GM23248 (cell line): ENCODE results near the gene KCTD10. TPM values are rescaled to one million over a fixed set of nuclear protein-coding genes. Genes with fewer than 3 reads are reported as not detected.
A peak's percentile ranks its signal among the peaks of the same experiment; 100 is the strongest.

Experiments
- DNase-seq: peaks from one replicate; pipeline ENCODE4 v3.0.0-alpha.2; 2015
- H2AFZ ChIP-seq: fragments of 200-600 bp; sonication (generic); 2 replicates; pipeline ENCODE4 v1.6.1; 2016; ENCODE audit warnings: antibody characterized with exemption
- H3F3A ChIP-seq: fragments of 200-600 bp; sonication (generic); 2 replicates; pipeline ENCODE4 v1.6.1; 2016; ENCODE audit warnings: mild to moderate bottlenecking, antibody characterized with exemption, mixed run types; ENCODE audit not compliant: insufficient read depth
- H3K27ac ChIP-seq: fragments of 200-600 bp; sonication (generic); 2 replicates; pipeline ENCODE4 v1.5.1; 2016; ENCODE audit warnings: mild to moderate bottlenecking
- H3K27me3 ChIP-seq: fragments of 200-600 bp; sonication (generic); replicated peaks from 2 replicates; pipeline ENCODE4 v1.6.1; 2016; ENCODE audit warnings: mild to moderate bottlenecking; ENCODE audit not compliant: insufficient read depth
- H3K36me3 ChIP-seq: fragments of 200-600 bp; sonication (generic); 2 replicates; pipeline ENCODE4 v1.6.1; 2016; ENCODE audit warnings: low read depth, mild to moderate bottlenecking
- H3K4me1 ChIP-seq: fragments of 200-600 bp; sonication (generic); 2 replicates; pipeline ENCODE4 v1.6.1; 2016; ENCODE audit warnings: mild to moderate bottlenecking; ENCODE audit not compliant: insufficient read depth
- H3K4me2 ChIP-seq: fragments of 200-600 bp; sonication (generic); one replicate; pipeline ENCODE4 v1.6.1; 2016; ENCODE audit warnings: mild to moderate bottlenecking; ENCODE audit not compliant: unreplicated experiment
- H3K4me3 ChIP-seq: fragments of 200-600 bp; sonication (generic); 2 replicates; pipeline ENCODE4 v1.5.1; 2016; ENCODE audit warnings: mild to moderate bottlenecking
- H3K79me2 ChIP-seq: fragments of 200-600 bp; sonication (generic); 2 replicates; pipeline ENCODE4 v1.6.1; 2016; ENCODE audit warnings: mild to moderate bottlenecking; ENCODE audit not compliant: insufficient read depth
- H3K9ac ChIP-seq: fragments of 200-600 bp; sonication (generic); 2 replicates; pipeline ENCODE4 v1.6.1; 2016; ENCODE audit warnings: mild to moderate bottlenecking
- H3K9me2 ChIP-seq: fragments of 200-600 bp; sonication (generic); 2 replicates; pipeline ENCODE4 v1.6.1; 2016; ENCODE audit warnings: mixed run types, mild to moderate bottlenecking, moderate library complexity; ENCODE audit not compliant: insufficient read depth
- H3K9me3 ChIP-seq: fragments of 200-600 bp; sonication (generic); one replicate; pipeline ENCODE4 v1.6.1; 2017; ENCODE audit warnings: low read depth
- H4K20me1 ChIP-seq: fragments of 200-600 bp; sonication (generic); 2 replicates; pipeline ENCODE4 v1.6.0; 2016; ENCODE audit not compliant: insufficient read depth
- EZH2 ChIP-seq: fragments of 200-600 bp; sonication (generic); IDR thresholded peaks from 2 replicates; pipeline ENCODE4 v1.6.1; 2018; ENCODE audit warnings: antibody characterized with exemption, mild to moderate bottlenecking; ENCODE audit not compliant: insufficient read depth, poor library complexity, severe bottlenecking
- EZH2phosphoT487 ChIP-seq: fragments of 200-600 bp; sonication (generic); IDR thresholded peaks from 2 replicates; pipeline ENCODE4 v1.6.1; 2018; ENCODE audit warnings: antibody characterized with exemption, moderate library complexity, mild to moderate bottlenecking, low read depth; ENCODE audit not compliant: insufficient read depth
- WGBS, 2 experiments: methylation state at CpG; one replicate each; pipeline ENCODE4 v1.1.6; 2015 to 2017; ENCODE audit warnings: low lambda C conversion rate in 2 of 2, low coverage in 1 of 2; ENCODE audit errors: missing lambda C conversion rate in 2 of 2; 5-methylcytosine and 5-hydroxymethylcytosine counted together
- in situ Hi-C: fragments of 300-500 bp; cut with MboI; formaldehyde crosslinking; loops from 2 replicates; pipeline ENCODE4 v1.15.0; 2020
- polyA plus RNA-seq: library from polyadenylated mRNA; unstranded; fragments of >200 nt; fragmentation: Nextera tagmentation; extraction: Ambion mirVana; gene quantifications from 2 replicates; pipeline ENCODE4 v1.2.1, GENCODE V29; 2016
- total RNA-seq: library from RNA; depleted of rRNA; stranded (reverse); fragments of >200 nt; shearing (Covaris generic); gene quantifications from 2 replicates; pipeline ENCODE4 v1.2.3, GENCODE V29; 2014

The KCTD10 gene
- total and polyA plus RNA-seq, 2 experiments from 2014 or later: 81.1 to 117 TPM

GRCh38 chr12:109489955-109490565 is 13.0 kb upstream of the KCTD10 start:
- Histone ChIP-seq H3K4me1 (no peaks in the 10 kb centered on the region), H3K9me3 (no peaks in the 10 kb centered on the region), H3K9ac (no peak overlapping the region), H3K9me2 (no peaks in the 10 kb centered on the region), H3K4me2 (no peak overlapping the region), H4K20me1 (no peaks in the 10 kb centered on the region), H3K79me2 (no peaks in the 10 kb centered on the region), H3K4me3 (no peak overlapping the region), H3K27me3 (no peaks in the 10 kb centered on the region), H2AFZ (no peak overlapping the region), H3F3A (no peaks in the 10 kb centered on the region; the same call in 1 of the 2 replicates), H3K27ac (no peak overlapping the region), H3K36me3 (peaks cover 66% of the 10 kb centered on the region)
- DNase-seq: no peak
- 73 to 98% methylated on average over 1 of the region's 1 CpG for WGBS, 2 experiments
- in situ Hi-C loops: no loop called here
- no peak for TF ChIP-seq EZH2phosphoT487
- no peak for TF ChIP-seq EZH2

- no peak for DNase-seq
- Histone ChIP-seq H3K27ac (no peak overlapping the region), H3K9ac (no peak overlapping the region), H3K4me3 (no peak overlapping the region), H3K79me2 (no peaks in the 10 kb centered on the region), H3K9me3 (no peaks in the 10 kb centered on the region), H3K27me3 (no peaks in the 10 kb centered on the region), H4K20me1 (no peaks in the 10 kb centered on the region), H3F3A (no peaks in the 10 kb centered on the region; the same call in 1 of the 2 replicates), H3K4me1 (no peaks in the 10 kb centered on the region), H2AFZ (no peak overlapping the region), H3K36me3 (peaks cover 67% of the 10 kb centered on the region), H3K9me2 (no peaks in the 10 kb centered on the region), H3K4me2 (no peak overlapping the region)
- no peak for TF ChIP-seq EZH2phosphoT487
- no peak for TF ChIP-seq EZH2
- WGBS, 2 experiments: 93 to 95% methylated on average over 14 of the region's 14 CpGs
- in situ Hi-C loops: no loop called here
These were observed 12.2 kb upstream of the KCTD10 start for GRCh38 chr12:109489016-109489954.

GRCh38 chr12:109488051-109488665 is 11.1 kb upstream of the KCTD10 start:
- DNase-seq: peak; percentile 64

More at GRCh38 chr12:109488051-109488665, 11.1 kb upstream of the KCTD10 start:
- in situ Hi-C loops: no loop called here
- Histone ChIP-seq H3F3A (no peaks in the 10 kb centered on the region; the same call in 1 of the 2 replicates), H4K20me1 (no peaks in the 10 kb centered on the region), H3K9me3 (no peaks in the 10 kb centered on the region), H3K79me2 (no peaks in the 10 kb centered on the region), H3K9me2 (no peaks in the 10 kb centered on the region), H3K4me1 (no peaks in the 10 kb centered on the region), H3K4me2 (no peak overlapping the region), H3K27ac (peak overlapping the region; percentile 39), H2AFZ (no peak overlapping the region), H3K27me3 (no peaks in the 10 kb centered on the region), H3K36me3 (peaks cover 75% of the 10 kb centered on the region), H3K4me3 (no peak overlapping the region), H3K9ac (peak overlapping the region; percentile 38; the same call in 1 of the 2 replicates)
- TF ChIP-seq EZH2 (no peak), EZH2phosphoT487 (no peak)
- WGBS, 2 experiments: 73 to 75% methylated on average over 7 of the region's 7 CpGs
